NCI-H2081 treated with DMSO at 0.1 percent for 48 hours (cell line): Measurements from ENCODE around the gene PIAS1.
A peak's percentile ranks its signal among the peaks of the same experiment; 100 is the strongest.
"Not testable (repeated sequence)": the region's sequence is repeated elsewhere in the genome, so short reads cannot be mapped to it uniquely, and the experiment has no call there.

Experiments used
- DNase-seq: peaks from one replicate; lab custom pipeline; 2025; lab: John Stamatoyannopoulos, UW

Gene PIAS1

DNA sequence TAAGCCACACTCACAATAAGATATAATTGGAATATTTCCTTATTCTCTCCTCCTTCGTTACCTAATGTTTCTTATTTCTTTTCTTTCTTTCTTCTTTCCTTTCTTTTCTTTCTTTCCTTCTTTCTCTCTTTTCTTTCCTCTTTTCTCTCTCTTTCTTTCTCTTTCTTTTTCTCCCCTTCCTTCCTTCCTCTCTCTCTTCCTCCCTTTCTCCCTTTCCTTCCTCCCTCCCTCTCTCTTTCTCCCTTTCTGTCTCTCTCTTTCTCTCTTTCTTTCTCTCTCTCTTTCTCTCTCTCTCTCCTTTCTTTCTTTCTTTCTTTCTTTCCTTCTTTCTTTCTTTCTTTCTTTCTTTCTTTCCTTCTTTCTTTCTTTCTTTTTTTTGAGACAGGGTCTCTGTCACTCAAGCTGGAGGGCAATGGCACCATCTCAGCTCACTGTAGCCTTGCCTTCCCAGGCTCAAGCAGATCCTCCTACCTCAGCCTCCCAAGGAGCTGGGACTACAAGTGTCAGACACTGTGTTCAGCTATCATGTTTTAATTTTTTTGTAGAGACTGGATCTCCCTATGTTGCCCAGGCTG is 19.3 kb upstream of the PIAS1 start:
- DNase-seq = no peak

DNA sequence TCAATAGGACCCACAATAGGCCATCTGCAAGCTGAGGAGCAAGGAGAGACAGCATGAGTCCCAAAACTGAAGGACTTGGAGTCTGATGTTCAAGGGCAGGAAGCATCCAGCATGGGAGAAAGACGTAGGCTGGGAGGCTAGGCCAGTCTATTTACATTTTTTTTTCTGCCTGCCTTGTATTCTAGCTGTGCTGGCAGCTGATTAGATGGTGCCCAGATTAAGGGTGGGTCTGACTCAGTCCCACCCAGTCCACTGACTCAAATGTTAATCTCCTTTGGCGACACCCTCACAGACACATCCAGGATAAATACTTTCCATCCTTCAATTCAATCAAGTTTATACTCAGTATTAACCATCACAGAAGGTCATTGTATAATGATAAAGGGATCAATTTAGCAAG is 15.9 kb upstream of the PIAS1 start:
- no peak for DNase-seq

DNA sequence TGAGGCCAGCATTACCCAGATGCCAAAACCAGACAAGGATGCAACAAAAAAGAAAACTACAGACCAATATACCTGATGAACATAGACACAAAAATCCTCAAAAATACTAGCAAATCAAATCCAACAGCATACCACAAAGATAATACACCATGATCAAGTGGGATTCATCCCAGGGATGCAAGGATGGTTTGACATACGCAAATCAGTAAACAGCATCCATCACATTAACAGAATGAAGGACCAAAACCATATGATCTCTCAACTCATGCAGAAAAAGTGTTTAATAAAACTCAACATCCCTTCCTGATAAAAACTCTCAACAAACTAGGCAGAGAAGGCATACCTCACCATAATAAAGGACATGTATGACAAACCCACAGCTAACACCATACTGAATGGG is 14.0 kb upstream of the PIAS1 start:
- DNase-seq = no peak

DNA sequence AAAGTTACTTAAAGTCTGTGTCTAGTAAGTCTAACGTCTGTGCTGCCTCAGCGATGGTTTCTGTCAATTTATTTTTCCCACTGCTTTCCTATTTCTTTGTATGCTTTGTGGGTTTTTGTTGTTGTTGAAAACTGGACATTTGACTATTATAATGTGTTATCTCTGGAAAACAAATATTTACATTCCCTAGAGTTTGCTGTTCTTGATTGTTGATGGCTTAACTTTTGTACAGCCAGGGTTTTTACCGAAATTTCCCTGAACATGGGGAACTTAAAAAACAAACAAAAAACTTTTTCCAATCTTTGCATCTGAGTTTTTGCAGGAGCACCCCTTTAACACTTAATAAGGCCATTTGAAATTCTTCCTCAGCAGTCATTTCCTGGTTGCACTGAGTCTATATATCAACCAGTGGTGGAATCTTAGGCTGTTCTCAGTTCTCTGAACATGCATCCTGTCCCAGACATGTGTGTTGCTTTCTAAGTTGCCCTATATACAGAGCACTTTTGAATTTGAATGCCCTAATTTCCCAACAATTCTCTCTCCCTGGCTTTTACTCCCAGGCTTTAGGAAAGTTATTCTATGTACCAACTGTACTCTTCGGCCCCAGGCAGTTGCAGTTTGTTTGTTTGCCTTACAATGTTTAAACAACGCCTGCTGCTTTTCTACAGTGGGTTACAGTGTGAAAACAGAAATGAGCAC is 11.8 kb upstream of the PIAS1 start:
- DNase-seq = no peak

DNA sequence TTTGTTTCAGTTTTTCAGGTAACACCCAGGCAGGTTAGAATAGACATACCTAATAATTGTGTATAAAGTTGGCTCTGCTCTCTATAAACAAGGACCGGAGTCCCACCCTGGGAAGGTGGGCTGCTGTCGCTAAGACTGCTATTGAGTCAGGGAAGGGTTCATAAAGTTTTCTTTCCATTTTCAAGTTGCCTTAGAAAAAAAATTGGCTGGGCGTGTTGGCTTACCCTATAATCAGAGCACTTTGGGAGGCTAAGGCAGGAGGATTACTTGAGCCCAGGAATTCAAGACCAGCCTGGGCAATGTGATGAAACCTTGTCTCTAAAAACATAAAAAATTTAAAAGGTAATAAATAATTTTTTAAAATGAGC is 11.3 kb upstream of the PIAS1 start:
- no peak for DNase-seq

DNA sequence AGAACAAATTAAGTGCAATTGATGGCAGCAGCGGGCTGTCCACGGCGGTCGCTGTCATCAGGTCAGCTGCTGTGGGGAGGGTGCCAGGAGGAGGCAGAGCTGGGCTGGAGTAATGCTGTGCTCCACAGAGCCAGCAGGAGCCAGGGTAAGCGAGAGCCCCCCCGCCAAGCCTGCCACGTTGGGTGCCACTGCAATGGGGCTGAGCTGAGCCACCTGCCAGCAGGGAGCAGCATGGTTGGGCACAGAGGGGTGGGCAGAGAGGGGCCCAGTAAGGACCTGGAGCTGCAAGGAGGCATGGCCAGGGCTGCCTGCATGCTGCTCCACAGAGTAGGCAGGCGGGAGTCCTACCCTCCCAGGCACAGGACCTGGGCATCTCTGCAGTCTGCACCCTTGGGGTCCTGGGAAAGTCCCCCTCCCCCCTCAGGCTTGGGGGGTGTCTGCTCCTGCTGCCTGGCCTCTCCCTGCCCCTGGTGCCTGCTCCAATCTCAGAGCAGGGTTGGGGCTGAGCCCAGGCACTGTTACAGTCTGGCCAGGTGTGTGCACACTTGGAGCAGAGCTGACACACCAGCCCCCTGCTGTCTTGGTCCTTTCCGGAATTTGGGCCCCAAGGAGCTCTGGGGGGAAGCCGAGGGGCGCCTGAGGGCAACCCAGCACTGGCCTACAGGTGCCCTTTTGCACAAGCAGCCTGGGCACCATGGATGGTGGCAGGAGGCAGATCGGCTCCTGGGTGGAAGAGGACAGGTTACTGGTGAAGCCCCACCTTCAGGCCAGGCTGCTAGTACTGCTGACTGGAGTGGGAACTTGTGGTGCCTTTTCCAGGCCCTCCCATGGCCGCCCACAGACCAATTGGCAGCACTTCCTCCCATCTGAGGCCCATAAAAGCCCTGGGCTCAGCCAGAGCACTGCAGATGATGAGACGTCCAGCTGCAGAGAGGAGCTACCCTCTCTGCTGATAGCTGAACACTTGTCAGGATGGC is 8.5 kb upstream of the PIAS1 start:
- DNase-seq = no peak

DNA sequence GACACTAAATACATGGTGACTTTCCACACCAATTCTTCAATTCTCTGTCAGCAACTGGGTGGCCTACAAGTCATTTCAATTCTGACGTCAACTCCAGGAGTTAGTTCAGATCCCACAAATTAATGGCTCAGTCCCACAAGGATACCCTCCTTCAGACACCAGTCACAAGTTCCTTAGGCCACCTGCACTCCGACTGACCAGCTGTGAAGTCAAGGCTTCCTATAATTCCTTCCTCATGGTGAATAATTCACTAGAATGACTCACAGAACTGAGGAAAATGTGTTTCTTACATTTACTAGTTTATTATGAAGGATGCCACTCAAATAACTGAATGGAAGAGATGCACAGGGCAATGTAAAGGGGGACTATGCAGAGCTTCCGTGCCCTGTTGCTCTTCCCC is 6.3 kb upstream of the PIAS1 start:
- DNase-seq = no peak

DNA sequence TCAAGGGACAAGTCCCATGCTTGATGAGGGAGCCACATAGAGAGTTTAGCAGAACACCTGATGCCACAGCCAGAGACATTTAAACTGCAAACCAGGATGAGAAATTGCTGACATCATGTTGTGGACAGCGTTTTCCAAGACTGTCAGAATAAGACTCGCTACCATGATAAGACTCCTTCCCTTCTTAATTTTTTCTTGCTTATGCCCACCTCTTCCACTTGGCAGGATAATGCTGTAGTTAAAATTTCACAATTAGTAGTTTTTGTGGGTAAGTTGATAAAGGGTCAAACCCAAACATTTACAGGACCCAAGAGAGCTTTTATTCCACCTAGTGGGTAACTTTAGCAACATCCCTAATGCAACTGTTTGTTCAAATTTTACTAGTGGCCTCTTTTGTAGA is 3.0 kb upstream of the PIAS1 start:
- DNase-seq = no peak

DNA sequence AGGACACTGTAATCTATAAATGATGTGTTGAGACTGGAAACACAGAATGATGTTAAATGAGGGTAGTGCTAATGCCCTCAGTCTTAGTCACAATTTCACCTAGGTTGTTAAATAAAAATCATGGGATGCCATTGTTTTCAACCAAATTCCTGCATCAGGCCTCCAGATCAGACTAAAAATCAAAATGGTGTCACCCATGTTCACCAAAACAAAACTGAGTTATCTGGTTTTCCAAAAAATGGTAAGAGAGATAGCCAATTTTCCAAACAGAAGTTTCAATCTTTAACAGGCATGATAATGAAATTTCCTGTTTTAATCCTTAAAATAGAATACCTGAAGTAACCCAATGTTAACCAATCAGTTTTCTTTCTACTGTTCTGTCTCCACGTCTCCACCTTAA is 2.2 kb upstream of the PIAS1 start:
- no peak for DNase-seq

DNA sequence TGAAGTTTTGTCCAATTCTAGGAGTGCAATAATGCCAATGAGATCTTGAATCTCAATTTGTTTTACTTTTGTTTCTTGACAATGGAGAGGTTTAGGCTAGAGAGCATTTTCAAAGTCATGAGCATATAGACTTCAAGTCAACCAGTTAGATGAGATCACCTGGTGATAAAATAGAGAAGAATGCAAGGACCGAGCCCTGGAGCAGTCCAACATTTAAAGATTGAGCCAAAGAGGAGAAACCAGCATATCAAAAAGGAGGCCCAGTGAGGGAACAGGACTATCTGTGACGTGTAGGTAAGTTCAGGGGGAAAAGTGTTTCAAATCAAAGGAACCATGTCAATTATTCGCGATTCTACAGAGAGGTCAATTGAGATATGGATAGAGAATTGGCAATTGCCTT is 1.7 kb upstream of the PIAS1 start:
- no peak for DNase-seq

DNA sequence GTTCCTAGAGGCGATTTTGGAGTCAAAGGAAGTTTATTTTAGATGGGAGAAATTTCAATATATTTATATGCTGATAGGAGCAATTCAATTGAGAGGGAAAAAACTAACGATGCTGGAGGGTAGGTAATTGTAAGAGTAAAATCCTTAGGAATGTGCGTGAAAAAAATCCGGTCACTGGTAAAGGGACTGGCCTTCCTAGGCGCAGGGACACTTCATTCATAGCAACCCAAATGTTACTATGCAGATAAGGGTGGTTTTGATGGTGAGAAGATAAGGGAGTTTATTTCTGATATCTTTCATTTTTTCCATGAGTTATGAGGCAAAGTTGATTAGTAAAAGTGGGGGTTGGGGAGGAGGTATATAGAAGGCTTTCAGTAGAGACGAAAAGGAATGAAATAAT is 1.1 kb upstream of the PIAS1 start:
- no peak for DNase-seq

DNA sequence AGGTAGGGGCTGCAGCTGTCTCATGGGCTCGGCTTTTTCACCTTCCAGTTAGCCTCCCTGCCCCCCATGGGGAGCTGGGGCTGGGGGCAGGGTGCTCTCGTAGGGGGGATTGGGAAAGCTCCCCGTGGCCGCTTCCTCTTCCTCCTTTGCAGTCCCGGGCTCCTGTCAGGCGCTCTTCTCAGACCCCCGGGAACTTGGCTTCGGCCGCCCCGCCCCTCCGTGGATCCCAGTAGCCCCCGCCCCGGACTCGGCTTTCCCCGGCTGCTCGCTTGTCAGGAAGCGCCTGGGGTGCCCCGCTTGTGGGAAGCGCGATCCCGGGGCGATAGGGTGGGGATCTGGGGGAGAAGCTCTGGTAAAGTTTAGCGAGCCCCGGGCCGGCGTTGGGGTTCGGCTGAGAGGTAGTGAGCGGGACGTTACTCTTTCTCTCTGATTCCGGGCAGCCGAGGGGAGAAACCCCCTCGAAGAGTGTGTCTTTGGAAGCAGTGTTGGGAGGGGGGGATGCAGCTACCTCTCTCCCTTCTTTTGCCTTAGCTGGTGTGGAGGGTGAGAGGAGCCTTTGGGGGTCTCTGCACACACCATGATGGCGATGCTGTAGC is 611 bp downstream of the PIAS1 start:
- DNase-seq = no peak

DNA sequence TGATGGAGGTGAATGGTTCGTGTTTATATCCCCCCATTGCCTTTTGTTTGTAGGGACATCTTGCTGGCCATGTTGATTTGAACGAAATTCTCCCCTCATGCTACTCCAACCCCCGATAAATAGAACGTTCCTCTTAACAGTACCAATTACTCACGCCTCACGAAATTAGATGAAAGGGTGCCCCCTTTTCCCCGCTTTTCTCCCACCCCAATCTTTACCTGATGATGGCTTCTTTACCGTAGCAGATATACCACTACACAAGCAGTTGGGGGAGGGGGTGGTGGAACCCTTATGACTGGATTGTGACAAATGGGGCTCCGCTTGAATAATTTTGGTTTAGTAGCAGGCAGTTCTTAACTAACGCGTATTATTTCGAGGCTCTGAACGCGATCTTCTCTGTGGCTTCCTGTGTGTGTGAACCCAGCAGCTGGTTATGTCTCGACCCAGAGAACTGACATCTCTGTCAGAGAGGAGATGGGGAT is 1.1 kb downstream of the PIAS1 start:
- DNase-seq = peak; percentile 11

DNA sequence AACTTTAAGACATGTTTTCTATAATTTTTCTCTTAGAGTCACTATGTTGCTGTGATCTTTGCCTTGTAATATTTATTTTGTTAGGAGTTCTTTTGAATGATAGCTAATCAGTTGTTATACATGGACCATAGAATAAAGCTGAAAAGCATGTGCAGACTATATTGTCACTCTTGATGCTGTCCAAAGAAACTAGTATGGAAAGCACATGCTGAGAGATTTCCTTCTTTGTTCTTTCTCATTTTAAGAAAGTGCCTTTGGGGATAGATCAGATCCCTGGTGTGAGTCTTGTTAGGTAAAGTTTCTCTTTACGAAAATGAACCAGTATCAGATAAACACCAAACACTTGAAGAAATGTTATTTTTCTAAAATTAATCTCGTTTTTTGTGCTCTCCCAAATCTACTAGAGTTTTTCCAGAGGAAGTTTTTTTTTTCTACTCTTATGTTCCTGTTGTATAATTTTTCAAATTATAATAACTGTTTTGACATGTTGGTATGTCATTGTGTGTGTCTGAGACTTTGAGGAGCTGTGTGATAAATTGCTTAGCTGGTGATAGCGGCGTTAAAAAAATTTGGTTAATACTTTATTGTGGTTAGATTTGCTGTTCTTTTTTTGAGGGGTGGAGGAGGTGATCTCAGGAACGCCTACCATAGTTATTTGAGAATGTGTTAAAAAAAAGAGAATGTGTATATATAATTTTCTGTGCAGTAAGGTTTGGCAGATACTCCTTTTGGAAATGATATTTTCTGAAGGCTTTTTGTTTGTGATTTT is 2.2 kb downstream of the PIAS1 start:
- no peak for DNase-seq

DNA sequence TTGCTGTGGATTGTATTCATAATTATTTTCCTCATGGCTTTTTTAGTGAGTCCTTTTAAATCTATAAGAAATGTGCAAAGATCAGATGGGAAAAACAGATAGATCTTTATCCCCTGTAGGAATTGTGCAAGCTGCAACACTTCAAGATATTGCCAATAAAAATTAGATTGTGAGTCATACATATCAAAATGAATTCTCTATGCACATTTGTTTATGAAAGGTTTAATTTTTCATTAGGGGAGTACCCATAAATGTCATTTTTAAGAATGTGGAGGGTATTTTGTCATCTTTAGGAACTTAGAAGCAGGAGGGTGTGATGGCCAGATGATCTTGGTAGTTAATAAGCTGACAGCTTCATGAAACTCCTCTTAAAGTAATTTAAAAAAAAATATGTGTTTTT is 2.9 kb downstream of the PIAS1 start:
- DNase-seq = no peak

DNA sequence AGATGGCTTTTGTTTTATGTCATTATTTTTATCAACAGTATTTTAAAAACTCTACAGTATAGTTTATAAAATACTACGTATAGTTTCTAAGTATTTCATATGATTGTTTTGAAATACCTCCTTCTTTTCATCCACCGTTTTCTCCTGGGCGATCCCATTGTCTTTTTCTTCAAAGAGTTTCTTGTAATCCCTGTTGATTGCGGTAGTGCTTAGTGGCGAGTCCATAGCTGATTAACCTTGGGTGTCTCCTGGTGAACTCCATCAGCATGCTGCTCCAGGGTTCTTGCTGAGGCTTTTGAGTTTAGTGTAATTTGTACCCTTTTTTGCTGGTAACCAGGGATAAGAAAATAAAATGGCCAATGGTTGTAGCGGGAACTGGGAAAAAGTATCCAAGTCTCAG is 3.6 kb downstream of the PIAS1 start:
- no peak for DNase-seq

DNA sequence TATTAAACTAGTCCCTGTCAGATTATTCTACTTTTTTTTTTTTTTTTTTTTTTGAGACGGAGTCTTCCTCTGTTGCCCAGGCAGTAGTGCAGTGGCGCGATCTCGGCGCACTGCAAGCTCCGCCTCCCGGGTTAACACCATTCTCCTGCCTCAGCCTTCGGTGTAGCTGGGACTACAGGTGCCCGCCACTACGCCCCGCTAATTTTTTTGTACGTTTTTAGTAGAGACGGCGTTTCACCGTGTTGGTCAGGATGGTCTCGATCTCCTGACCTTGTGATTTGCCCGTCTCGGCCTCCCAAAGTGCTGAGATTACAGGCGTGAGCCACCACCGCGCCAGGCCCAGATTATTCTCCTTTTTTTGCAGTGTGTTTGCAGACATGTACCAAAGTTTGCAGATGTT is 4.9 kb downstream of the PIAS1 start:
- DNase-seq = not testable (repeated sequence)

DNA sequence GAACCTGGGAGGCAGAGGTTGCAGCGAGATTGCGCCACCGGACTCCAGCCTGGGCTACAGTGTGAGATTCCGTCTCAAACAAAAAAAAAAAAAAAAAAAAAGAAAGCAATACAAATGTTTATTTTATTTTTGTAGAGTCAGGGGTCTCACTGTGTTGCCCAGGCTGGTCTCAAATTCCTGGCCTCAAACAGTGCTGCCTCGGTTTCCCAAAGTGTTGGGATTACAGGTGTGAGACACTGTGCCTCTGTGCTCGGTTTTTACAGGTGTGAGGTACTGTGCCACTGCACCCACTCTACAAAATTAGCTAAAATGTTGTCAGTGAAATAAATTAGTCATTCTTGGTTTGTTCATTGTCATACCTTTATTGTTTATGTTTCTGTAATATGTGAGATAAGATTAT is 5.5 kb downstream of the PIAS1 start:
- no peak for DNase-seq

DNA sequence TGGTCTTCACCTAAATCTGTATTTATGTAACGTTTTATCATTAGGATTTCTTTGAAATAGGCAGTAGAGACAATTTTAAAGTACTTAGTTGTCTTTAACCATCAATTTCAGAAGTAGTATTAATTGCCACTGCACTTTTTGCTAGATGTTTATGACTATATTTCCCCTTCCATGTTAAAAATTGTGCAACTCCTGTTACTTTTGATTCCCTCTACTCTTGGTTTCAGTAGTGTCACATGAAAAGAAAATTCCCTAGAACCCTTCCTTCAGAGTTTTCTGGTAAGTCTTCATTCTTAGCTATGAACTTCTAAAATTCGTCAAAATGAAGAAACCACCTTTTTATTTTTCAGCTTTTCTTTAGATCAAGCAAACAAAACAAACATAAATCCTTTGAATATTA is 7.1 kb downstream of the PIAS1 start:
- DNase-seq = no peak

DNA sequence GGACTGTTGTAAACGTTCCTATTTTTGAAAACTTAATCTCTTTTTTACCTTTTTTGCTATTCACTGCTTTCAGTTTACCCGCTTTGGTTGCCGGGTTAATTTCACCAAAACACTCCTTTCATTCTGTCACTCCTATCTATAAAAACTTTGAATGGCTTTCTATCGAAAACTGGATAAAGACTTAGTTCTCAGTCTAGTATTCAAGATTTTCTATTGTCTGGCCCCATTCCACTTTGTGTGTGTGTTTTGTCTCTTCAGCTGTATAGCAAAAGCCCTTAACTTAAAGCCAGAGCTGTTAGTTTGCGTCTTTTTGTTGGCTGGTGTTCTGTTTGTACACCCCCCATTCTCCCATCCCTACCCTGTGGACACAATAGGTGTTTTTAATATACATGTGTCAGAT is 7.5 kb downstream of the PIAS1 start:
- no peak for DNase-seq

DNA sequence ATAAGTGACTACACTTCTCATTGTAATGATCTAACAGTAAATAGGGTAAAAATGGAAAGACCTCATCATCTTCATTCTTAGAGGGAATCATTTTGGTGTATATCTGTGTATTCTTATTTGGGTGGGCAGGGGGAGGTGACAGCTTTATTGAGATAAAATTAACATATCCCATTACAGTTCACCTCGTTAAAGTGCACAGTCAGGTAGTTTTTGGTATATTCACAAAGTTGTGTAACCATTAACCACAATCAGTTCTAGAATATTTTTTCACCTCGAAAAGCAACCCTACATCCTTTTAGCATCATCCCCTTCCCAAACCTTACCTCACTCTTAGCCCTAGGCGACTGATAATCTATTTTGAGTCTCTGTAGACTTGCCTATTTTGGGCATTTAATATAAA is 8.1 kb downstream of the PIAS1 start:
- no peak for DNase-seq

DNA sequence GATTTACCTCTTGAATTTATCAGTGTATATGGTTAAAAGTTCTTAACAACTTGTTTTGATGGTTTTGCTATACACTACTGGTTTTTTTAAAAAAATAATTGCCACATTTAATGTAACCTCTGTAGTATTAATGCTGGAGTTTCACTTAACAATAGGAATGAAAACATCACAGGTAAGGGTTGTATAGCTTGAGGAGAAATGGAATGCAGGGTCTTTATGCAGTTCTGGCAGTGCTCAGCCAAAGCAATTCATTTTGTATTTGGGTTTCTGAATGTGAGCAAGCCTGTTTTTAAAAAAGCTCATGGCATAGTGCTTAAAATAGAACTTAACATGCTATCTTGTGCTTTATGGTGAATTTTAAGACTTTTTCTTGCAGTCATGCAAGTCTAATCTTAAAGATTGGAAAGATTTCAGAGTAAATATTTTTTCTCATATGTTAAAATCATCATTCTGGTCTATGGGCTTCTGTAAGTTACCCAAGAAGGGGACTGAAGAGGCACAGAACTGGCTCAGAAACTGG is 8.9 kb downstream of the PIAS1 start:
- DNase-seq = no peak
